GM20431 (cell line): ENCODE data around the gene HSPG2.
"Not testable (repeated sequence)": the region's sequence is repeated elsewhere in the genome, so short reads cannot be mapped to it uniquely, and the experiment has no call there.

Experiments used
- in situ Hi-C: fragments of 300-500 bp; cut with MseI, MboI; formaldehyde crosslinking; loops from one replicate; pipeline ENCODE4 v1.15.0; 2020; ENCODE audit warnings: low sequenced_read_pairs; ENCODE audit not compliant: unreplicated experiment

The HSPG2 gene

DNA sequence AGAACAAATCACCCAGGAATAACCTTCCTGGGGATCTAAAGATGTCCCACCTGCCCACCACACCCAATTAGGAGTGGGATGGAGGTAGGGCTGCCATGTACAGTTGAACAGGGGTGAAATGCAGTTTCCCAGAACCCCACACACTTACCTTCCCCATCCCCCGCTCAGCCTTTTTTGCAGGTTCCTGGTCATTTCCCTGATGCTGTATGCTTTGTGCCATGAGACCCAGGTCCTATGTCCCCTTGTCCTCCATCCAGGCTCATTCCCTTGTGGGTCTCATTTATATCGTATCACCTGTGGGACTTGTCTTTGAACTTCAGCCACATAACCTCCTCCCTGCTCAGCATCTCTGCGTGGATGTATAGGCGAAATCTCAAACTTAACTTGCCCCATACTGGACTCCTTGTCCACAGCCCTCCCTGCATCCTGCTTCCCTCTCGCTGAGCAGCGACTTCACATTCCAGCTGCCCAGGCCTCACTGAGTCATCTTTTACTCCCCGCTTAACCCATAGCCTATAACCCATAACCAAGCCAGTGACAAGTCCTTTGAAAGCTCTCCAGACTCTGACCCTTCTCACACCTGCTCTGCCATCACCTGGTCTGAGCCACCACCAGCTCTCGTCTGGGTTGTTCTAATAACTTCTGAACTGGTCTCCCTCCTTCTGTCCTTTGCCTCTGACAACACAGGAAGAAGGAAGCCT, 120.4 kb downstream of the HSPG2 start:
- in situ Hi-C loops, result no loop called here

DNA sequence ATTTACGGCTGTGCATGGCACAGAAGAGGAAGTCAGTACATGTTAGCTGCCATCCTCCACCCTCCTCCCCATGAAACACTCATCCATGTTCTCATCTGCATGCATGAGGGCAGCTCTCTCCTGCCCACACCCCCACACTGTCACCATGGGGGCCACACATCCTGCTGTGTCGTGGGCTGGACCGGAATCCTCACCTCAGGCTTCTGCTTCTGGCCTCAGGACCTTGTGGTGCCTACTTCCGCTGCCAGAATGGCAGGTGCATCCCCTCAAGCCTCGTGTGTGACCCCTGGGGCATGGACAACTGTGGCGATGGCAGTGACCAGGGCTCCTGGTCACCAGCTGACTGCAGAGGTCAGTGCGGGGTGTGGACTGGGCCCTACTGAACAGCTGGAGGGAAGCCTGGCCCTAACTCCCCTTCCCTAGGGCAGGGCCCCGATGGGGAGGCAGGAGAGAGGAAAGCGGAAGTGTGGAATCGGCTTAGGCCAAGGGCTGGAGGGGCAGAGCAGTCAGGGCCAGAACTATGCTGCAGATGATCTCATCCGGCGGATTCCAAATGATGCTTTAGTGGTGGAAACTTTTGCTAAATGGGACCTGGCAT, 121.3 kb downstream of the HSPG2 start:
- in situ Hi-C loops, result no loop called here

DNA sequence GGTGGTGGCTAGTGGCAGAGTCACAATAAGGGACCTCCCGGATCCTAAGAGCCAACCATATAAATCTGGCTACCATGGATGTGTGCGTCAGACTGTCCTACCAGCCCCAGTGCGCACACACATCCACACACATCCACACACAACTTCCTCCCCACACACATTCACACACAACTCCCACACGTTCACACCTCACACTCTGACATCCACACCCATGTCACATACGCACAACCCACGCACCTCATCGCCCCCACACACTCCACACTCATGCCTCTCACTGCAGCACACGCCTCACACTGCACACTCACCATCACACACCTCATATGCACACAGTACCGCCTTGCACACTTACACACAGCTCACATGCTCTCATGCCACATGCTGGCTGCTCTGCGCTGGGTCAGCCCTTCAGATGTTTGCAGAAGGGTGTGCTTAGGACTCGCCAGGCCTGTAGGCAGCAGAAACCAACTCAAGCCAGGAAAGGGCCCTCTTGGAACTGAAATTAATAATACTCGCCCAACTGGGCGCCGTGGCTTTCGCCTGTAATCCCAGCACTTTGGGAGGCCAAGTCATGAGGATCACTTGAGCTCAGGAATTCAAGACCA, 122.0 kb downstream of the HSPG2 start:
- in situ Hi-C loops, result no loop called here

DNA sequence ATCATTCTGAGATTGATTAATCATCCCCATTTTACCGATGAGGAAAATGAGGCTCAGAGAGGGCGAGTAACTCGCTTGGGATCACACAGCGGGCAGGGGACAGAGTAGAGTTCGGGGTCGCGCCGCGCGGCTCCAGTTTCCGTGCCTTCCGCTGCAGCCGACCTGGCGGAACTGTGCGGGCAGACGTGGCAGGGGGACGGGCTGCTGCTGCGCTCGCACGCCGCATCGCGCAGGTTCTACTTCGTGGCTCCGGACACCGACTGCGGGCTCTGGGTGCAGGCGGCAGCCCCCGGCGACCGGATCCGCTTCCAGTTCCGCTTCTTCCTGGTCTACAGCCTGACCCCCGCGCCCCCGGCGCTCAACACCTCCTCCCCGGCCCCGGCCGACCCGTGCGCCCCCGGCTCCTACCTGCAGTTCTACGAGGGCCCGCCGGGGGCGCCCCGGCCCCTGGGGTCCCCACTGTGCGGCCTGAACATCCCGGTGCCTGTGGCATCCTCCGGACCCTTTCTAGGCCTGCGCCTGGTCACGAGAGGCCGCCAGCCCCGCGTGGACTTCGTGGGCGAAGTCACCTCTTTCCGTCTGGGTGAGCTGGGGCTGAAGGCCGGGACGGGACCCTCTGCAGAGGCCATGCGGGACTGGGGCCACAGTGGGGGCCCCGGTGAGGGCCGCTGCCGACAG, 122.7 kb downstream of the HSPG2 start:
- in situ Hi-C loops, result no loop called here

DNA sequence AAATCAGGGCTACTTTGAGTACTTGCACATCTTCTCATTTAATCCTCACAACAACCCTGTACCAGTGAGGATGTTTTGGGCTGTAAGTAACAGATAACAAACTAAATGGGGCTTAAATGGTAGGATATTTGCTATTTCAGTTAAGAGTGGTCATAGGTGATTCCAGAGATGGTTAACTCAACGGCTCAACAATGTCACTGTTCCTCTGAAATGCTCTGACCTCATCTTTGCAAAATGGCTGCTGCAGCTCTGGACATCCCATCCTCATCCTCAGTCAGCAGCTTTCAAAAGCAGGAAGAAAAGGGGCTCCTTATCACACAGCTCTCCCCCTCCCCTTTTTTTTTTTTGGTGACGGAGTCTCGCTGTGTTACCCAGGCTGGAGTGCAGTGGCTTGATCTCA, 123.6 kb downstream of the HSPG2 start:
- in situ Hi-C loops, result no loop called here

DNA sequence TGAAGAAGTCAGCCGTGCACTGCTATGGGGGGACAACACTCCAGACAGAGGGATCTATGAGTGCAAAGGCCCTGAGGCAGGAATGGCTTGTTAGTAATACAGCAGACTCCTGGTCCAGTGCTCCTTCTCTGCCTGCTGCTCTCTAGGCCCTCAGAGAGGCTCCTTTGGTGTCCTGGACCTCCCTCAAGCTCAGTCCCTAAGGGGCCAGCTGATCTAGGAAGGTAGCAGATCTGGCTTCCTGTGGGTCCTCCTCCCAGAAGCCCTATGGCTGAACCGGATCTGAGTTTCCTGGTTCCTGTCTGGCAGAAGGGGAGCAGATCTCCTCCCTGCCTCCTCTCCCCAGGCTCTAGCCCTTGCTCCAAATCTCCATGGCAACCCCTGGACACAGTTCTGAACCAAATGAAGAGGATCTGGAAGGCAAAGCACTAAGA, 125.2 kb downstream of the HSPG2 start, which contains the start of gene LDLRAD2:
TSS of gene LDLRAD2 (plus strand) at position 391 of the 431 bp plus-strand sequence. CDS start 187 bp downstream, outside the sequence.
- in situ Hi-C loops, result no loop called here

DNA sequence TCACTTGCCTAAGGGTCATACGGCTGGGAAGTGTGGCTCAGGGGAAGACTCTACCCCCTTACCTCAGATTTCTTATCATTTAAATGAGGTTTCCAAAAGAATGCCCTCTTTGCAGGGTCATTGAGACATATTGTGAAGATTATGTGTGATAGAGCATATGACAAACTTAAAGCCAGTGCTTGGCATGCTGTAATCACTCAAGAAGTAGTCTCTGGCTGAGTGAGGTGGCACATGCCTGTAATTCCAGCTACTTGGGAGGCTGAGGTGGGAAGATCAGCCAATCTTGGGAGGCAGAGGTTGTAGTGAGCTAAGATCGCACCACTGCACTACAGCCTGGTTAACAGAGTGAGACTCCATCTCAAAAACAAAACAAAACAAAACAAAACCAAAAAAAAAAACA, 132.6 kb downstream of the HSPG2 start:
- in situ Hi-C loops, result no loop called here

DNA sequence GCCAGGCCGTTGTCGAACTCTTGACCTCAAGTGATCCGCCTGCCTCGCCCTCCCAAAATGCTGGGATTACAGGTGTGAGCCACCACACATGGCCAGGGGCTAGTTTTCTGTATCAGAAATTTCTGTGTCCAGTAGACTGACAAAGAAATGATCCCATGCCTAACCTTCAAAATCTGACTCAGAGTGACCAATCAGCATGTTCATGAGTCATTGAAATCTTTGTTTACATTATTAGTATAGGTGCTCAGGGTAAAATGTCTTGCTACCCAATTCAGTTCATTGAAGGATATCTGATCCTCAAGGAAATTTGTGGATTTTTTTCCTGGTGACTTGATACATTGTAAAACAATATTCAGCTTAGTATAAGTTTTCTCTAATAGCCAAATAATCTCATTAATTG, 136.0 kb downstream of the HSPG2 start:
- in situ Hi-C loops, result no loop called here

DNA sequence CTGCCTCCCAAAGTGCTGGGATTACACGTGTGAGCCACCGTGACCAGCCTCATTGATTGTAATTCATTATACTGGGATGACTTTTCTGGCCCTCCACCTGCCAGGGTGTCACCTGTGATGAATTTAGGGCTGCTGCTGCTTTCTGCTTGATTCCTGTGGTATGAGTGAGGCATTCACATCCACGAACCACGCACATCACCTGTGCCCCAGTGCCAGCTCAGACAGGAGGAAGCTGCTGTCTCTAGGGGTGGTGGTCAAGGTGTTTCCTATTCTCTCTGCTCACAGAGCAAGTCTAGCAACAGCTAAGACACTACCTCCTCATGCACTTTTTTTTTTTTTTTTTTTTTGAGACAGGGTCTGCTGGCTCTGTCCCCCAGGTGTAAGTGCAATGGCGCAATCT, 137.4 kb downstream of the HSPG2 start:
- in situ Hi-C loops, result no loop called here

DNA sequence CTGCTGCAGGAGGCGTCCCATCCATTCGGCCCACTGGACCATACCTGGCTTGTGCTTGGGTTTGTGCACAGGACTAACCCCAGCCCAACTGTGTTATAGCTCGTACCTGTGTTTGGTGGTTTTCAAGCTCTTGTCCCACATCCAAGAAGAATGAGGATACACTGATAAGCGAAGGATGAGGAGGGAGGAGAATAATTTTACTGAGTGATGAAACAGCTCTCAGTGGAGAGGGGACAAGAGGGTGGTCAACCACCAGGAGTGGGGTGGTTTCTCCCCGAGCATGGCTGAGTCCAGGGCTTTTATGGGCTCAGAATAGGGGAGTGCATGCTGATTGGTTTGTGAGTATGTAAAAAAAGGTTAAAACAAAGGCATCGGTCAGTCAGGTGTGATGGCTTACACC, 142.0 kb downstream of the HSPG2 start:
- in situ Hi-C loops, result no loop called here

DNA sequence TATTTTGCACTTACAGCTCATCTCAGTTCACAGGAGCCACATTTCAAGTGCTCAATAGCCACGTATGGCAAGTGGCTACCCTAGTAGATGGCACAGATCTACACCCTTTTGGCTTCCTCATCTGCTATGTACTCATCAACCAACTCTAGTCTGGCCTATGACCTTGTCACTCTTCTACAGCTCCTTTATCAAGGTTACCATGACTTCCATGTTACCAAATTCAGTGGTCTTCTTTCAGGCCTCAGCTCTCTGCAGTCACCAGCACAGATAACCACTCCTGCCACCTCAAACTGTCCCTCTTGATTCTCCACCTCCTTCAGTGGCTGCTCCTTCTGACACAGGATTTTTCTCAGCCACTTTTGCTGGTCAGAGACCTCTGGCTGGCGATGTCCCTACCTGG, 142.5 kb downstream of the HSPG2 start:
- in situ Hi-C loops, result no loop called here

DNA sequence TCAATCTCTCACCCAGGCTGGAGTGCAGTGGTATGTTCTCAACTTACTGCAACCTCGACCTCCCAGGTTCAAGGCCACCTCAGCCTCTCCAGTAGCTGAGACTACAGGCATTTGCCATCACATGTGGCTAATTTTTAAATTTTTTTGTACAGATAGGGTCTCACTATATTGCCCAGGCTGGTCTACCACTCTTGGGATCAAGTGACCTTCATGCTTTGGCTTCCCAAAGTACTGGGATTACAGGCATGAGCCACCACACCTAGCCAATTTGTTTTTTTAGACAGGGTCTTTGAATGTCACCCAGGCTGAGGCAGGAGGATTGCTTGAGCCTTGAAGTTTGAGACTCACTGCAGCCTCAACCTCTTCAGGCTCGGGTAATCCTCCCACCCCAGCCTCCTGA, 144.0 kb downstream of the HSPG2 start:
- in situ Hi-C loops, result no loop called here

DNA sequence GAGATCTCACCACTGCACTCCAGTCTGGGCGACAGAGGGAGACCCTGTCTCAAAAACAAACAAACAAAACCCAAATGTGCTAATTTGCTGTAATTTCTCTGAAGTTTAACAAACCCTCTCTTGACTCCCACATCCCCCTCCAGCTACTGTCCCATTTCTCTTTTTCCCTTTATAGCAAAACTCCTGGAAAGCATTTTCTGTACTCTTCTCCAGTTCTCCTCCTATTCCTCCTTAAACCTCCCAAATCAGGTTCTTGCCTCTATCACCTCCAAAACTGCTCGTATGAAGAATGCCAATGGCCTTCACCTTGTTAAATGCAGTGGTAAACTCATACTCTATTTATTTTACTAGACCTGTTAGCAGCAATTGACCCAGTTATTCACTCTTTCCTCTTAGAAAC, 150.5 kb downstream of the HSPG2 start:
- in situ Hi-C loops, result no loop called here

DNA sequence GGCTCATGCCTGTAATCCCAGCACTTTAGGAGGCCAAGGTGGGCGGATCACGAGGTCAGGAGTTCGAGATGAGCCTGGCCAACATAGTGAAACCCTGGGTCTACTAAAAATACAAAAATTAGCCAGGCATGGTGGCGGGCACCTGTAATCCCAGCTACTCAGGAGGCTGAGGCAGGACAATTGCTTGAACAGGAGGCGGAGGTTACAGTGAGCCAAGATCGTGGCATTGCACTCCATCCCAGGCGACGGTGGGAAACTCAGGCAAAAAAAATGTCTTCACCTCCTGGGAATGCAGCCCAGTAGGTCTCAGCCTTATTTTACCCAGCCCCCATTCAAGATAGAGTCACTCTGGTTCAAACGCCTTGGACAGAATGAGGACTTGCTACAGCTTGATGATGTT, 151.3 kb downstream of the HSPG2 start:
- in situ Hi-C loops, result not testable (repeated sequence)

DNA sequence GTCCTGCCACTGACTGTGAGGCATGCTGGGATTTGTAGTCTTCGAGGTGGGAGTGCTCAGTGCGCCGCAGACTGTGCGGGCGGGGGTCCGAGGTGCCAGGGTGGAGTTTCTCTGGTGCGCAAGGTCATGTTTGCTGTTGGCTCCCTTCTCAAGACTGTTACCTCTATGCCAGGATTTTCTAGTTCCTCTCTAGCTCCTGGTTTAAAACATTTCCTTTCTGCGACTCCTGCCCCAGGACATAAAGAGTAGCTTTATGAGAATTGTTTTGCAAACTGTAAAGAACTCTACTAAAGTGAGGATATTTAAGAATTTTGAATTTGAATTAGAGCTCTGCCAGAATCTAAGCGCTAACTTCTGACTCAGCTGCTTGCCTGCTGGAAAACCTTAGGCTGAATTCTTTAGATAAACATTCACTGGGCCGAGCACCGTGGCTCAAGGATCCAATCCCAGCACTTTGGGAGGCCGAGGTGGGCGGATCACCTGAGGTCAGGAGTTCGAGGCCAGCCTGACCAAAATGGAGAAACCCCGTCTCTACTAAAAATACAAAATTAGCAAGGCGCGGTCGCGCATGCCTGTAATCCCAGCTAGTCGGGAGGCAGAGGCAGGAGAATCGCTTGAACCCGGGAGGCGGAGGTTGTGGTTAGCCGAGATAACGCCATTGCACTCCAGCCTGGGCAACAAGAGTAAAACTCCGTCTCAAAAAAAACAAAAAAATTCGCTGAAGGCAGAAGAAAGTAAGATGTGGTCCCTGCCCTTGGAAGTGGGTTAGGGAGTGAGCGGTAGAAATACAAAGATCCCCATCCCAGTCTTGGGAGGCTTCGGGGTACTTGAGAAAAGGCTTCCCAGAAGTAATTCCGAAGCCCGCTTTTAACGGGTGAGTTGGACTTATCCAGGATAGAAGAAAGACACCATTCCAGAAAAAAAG, 153.2 kb downstream of the HSPG2 start:
- in situ Hi-C loops, result no loop called here

DNA sequence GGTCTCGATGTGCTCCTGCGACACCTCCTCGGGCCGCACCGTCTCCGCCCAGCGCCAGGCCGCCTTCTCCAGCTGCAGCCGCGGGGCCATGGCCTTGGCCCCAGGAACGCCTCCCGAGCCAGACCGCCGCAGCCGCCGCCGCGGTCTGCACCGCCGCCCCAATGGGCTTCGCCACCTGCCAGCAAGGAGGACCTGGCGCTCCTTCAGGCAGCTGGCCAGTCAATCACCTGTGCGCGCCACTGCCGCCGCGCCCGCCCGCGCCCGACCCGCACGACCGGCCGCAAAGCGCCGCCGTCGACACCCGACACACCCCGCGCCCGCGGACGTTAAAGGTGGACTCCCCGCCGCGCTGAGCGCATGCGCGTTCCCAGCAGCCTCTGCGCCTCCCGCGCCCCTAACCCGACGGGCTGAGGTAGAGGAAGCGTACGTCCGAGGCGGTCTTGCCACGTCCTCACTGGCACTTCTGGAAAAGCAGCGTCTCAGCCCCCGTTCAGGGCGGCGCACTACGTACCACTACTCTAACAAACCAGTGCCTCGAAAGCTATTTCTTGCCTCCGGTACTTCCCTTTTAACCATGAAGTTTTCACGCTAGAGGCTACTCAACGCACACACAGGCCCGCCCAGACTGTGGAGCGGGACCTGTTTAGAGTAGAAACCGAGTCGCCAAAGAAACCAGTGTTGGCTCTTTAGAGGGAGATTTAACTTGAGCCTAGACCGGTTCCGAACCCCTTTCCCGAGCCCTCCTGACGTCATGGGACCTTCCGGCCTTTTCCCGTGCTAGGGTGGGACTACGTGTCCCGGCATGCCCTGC, 154.0 kb downstream of the HSPG2 start, which contains the start of gene USP48:
TSS of gene USP48 (minus strand) at position 282 of the 811 bp plus-strand sequence. CDS start at position 90, 192 bp downstream.
- in situ Hi-C loops, result no loop called here

DNA sequence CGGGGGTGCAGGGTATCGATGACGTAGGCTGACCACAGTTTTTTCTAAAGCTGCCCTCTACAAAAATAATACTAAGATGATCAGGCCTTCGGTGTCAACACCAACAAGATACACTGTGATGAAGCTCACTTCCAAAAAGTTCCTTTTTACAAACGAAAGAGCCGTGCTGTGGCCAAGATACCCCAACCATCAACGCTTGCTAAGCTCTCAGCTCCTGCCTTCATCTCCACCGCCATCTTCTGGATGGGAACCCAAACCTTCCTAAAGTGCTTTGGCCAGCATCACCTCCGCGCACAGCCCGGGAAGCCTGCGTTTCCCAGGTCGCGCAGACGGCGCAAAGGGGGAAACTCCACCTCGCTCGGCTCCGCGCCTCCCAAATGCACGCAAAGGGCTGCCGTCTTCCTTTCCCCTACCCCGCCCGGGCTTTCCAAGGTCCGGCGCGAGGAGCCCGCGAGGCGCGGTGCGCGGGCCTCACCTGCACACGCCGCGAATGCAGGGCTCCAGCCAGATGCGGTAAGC, 154.7 kb downstream of the HSPG2 start:
- in situ Hi-C loops, result no loop called here

DNA sequence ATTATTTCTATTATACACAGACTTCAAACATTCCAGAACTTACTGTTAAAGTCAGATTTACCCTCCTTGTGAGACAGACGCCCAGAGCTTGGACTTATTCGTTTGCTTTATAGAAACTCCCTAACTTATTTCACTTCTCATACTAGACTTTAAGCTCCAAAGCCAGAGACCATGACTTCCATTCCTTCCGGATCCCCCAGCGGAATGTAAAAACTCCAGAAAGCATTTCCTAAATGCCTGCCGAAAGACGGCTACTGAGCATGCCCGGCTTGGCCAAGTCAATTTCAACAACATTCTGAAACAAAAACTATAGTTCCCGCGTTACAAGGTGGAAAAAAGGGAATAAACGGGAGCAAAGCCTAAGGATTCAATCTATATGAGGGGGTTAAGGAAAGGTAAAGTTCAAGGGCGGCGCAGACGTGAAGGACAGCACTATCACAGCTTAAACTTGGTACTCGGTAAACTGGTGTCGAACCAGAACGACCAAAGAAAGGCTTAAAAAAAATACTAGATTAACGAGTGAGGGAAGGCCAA, 155.2 kb downstream of the HSPG2 start:
- in situ Hi-C loops, result no loop called here
